C4-2B (cell line): Measurements from ENCODE around the gene COG7.
"Not testable (repeated sequence)": the region's sequence is repeated elsewhere in the genome, so short reads cannot be mapped to it uniquely, and the experiment has no call there.

Source experiments
- H3K27ac ChIP-seq: fragments of 450-650 bp; 2 replicates; pipeline ENCODE4 v1.5.1; 2017
- CTCF ChIP-seq: fragments of 450-650 bp; conservative IDR thresholded peaks from 2 replicates; pipeline ENCODE4 v1.5.1; 2017; ENCODE audit warnings: mild to moderate bottlenecking
- ZFX ChIP-seq: fragments of 450-650 bp; IDR thresholded peaks from 2 replicates; pipeline ENCODE4 v1.6.1; 2017

The COG7 gene

GRCh38 chr16:23485257-23485614 is 32.2 kb upstream of the COG7 start:
- H3K27ac ChIP-seq, result no peak overlapping the region
- TF ChIP-seq CTCF (no peak), ZFX (no peak)

GRCh38 chr16:23484510-23485256 is 31.7 kb upstream of the COG7 start:
- TF ChIP-seq ZFX, result no peak
- no peak for TF ChIP-seq CTCF
- H3K27ac ChIP-seq, result no peak overlapping the region

GRCh38 chr16:23483492-23483891 is 30.5 kb upstream of the COG7 start:
- H3K27ac ChIP-seq, result not testable (repeated sequence)

GRCh38 chr16:23482778-23483177 is 29.8 kb upstream of the COG7 start:
- H3K27ac ChIP-seq, result no peak overlapping the region
- TF ChIP-seq ZFX (no peak), CTCF (no peak)

GRCh38 chr16:23480257-23480656 is 27.3 kb upstream of the COG7 start:
- H3K27ac ChIP-seq, result no peak overlapping the region
- no peak for TF ChIP-seq ZFX
- no peak for TF ChIP-seq CTCF

GRCh38 chr16:23479138-23479537 is 26.1 kb upstream of the COG7 start:
- TF ChIP-seq CTCF (no peak), ZFX (no peak)
- H3K27ac ChIP-seq, result no peak overlapping the region

GRCh38 chr16:23478566-23478965 is 25.6 kb upstream of the COG7 start:
- TF ChIP-seq CTCF (no peak), ZFX (no peak)
- H3K27ac ChIP-seq, result no peak overlapping the region

GRCh38 chr16:23476289-23476688 is 23.3 kb upstream of the COG7 start:
- TF ChIP-seq CTCF, result no peak
- no peak for TF ChIP-seq ZFX
- H3K27ac ChIP-seq, result no peak overlapping the region
